Stimulated activated CD8-positive, alpha-beta memory T cell treated with anti-CD3 and anti-CD28 coated beads, Interleukin-7, amount 100 ng/mL, for 4 hours (primary cell): ENCODE results near the gene AXDND1.
"Not testable (repeated sequence)": the region's sequence is repeated elsewhere in the genome, so short reads cannot be mapped to it uniquely, and the experiment has no call there.

Source experiments
- DNase-seq, 2 donors: peaks; one replicate each; pipeline ENCODE4 v3.0.0-alpha.2; 2020; ENCODE audit warnings: low read depth in 2 of 2

AXDND1 gene

DNA sequence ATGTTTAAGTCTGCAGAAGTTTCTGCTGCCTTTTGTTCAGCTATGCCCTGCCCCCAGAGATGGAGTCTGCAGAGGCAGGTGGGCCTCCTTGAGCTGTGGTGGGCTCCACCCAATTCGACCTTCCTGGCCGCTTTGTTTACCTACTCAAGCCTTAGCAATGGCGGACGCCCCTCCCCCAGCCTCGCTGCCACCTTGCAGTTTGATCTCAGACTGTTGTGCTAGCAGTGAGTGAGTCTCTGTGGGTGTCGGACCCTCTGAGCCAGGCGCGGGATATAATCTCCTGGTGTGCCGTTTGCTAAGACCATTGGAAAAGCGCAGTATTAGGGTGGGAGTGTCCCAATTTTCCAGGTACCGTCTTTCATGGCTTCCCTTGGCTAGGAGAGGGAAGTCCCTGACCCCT, 99.9 kb downstream of the AXDND1 start:
- DNase-seq, result not testable (repeated sequence)

GRCh38 chr1:179474713-179475112, 108.9 kb downstream of the AXDND1 start:
- no peak for DNase-seq

- no peak for DNase-seq
Measured at GRCh38 chr1:179476484-179476883, 110.7 kb downstream of the AXDND1 start.

DNA sequence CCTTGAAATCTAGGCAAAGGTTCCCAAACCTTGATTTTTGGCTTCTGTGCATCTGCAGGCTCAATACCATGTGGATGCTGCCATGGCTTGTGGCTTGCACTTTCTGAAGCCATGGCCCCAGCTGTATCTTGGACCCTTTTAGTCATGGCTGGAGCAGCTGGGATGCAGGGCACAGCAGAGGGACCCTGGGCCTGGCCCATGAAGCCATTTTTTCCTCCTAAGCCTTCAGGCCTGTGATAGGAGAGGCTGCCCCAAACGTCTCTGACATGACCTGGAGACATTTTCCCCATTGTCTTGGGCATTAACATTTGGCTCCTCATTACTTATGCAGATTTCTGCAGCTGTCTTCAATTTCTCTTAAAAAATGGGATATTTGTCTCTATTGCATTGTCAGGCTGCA, 112.6 kb downstream of the AXDND1 start:
- DNase-seq, result no peak

DNA sequence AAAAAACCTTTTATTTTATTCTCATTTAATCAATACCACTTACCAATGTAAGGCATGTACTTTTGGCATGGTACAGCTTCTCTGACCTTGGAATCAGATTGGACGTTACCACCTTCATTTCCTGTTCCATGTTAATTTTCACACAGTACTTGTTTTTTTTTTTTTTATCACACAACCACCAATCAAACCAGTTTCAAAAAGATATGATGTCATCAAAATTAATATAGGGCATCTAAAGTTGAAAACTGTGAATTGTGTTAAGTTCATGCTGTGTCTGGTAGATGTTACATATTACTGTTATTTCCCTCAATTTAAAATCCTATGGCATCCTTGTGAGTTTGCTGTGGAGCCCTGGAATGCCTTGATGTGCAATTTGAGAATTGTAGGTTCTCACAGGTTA, 124.8 kb downstream of the AXDND1 start:
- DNase-seq, result no peak

- DNase-seq, result no peak
Measured at GRCh38 chr1:179493323-179493722, 127.6 kb downstream of the AXDND1 start.

DNA sequence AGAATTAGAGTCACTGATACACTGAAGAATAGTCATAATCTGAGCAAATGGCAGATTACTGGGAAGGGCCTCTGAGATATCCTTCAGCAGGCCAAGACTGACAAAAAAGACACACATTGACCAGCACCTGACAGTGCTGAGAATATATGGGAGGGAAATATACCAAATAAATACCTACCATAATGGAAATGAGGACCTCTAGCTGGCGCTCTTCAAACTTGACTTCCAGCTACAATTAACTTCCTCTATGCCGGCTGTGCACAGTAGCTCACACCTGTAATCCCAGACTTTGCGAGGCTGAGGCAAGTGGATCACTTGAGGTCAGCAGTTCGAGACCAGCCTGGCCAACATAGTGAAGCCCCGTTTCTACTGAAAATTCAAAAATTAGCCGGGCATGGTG, 140.4 kb downstream of the AXDND1 start:
- no peak for DNase-seq

GRCh38 chr1:179509384-179509783, 143.6 kb downstream of the AXDND1 start:
- DNase-seq, result no peak

DNA sequence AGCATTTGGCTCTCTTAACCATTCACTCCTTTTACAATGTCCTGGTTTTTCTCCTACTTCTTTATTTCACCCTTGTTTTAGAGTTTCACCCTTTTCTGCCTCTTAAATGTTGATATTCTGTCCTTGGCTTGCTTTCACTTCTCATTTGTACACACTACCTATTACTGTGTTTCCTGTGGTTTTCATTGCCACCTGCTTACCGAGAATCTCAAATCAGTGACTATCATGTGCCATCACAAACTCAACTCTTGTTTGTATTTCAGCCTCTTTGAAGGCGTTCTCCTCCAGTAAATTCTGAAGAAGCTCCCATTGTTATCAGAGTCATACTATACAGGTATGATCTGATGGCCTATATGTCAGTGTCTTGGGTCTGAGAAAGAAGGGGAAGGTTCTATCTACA, 144.3 kb downstream of the AXDND1 start:
- no peak for DNase-seq

- DNase-seq, result no peak
Measured at GRCh38 chr1:179516976-179517705, 151.4 kb downstream of the AXDND1 start.

DNA sequence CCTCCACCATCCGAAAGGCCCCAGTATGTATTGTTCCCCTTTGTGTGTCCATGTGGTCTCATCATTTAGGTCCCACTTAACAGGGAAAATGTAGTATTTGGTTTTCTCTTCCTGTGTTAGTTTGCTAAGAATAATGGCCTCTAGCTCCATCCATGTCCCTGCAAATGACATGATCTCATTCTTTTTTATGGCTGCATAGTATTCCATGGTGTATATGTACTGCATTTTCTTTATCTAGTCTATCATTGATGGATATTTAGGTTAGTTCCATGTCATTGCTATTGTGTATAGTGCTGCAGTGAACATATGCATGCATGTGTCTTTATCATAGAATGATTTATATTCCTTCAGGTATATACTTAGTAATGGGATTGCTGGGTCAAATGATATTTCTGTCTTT, 152.8 kb downstream of the AXDND1 start:
- DNase-seq, result not testable (repeated sequence)

GRCh38 chr1:179529482-179530195, 163.9 kb downstream of the AXDND1 start:
- DNase-seq, result no peak

DNA sequence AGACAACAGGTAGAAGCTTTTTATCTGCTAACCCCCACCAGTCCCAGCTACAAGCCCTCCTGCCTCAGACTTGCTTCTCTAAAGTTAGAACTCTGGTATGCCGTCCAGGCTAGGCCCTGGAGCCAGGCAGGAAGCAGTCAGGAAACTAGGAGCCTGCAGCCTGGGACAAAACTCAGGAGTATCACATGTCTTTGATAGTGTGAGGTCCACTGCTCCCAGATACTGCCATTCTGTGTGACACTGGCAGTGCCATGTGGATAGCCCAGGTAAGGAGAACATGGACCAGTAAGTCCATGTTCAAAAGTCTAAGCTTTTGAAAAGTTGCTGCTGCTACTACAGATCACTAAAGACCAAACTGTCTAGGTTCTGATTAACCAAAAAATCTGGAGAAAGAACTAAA, 164.6 kb downstream of the AXDND1 start:
- DNase-seq, result no peak

GRCh38 chr1:179541774-179542173, 176.0 kb downstream of the AXDND1 start:
- DNase-seq, result no peak

DNA sequence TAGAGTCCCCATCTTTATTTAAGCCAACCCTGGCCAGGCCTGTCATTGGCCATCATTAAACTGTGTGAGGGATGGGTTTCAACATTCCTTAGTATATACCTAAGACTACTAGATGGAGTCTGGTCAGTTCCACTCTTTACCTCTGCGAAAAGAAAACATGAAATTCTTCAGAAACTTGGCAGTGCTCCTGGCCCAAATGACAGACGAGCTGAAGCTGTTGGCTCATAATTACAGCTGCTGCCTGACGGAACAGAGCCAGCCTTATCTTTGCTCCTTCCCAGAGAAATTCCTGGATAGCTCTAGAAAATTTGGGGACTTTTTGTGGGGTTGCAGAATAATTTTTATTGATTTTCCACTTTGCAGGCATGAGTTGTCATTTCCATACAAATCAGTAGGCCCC, 179.6 kb downstream of the AXDND1 start:
- DNase-seq, result no peak

GRCh38 chr1:179547021-179547535, 181.3 kb downstream of the AXDND1 start:
- no peak for DNase-seq

DNA sequence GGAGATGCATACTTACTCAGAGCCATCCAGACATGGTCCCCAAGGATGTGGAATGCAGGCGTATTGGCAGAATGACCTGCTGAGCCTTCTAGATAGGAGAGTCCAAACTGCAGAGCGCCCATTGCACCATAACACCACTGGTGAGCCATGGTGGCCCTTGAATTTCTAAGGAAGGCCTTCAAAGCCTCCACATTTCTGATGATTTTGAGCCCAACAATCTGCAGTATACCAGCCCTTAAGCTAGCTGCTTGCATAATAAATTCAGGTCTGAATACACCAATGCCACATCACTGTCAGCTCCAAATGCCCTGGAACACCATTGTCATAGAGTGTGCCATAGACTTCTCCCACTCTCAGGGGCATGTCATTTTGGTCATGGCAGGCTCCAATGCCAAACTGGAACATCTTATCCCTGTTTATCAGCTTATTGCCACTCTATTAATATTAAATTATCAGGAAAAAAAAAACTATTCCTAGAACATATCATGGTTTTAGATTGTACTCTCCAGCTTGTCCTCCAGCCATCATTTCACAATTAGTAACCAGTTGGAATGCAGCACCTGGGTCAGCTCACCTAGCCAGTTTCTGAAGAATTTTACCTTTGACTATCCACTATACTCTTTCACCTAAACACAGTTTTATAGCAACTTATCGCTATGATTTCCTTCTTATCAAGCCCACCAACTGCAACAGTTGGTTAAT, 183.0 kb downstream of the AXDND1 start:
- DNase-seq, result no peak

DNA sequence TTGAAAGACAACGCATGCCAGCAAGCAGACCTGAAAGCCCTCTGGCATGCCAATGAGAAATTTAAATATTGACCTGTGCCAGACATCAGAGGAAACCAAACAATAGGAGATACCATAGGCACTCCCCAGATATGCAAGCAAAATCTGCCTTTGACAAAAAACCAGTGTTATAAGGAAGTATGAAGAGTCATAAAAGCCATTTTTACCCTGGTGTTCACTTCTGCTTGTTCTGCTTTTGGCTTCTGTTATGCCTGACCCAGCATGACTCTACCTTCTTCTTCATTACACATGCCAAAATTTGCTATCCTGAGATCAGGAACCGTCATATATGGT, 183.6 kb downstream of the AXDND1 start:
- DNase-seq, result no peak

DNA sequence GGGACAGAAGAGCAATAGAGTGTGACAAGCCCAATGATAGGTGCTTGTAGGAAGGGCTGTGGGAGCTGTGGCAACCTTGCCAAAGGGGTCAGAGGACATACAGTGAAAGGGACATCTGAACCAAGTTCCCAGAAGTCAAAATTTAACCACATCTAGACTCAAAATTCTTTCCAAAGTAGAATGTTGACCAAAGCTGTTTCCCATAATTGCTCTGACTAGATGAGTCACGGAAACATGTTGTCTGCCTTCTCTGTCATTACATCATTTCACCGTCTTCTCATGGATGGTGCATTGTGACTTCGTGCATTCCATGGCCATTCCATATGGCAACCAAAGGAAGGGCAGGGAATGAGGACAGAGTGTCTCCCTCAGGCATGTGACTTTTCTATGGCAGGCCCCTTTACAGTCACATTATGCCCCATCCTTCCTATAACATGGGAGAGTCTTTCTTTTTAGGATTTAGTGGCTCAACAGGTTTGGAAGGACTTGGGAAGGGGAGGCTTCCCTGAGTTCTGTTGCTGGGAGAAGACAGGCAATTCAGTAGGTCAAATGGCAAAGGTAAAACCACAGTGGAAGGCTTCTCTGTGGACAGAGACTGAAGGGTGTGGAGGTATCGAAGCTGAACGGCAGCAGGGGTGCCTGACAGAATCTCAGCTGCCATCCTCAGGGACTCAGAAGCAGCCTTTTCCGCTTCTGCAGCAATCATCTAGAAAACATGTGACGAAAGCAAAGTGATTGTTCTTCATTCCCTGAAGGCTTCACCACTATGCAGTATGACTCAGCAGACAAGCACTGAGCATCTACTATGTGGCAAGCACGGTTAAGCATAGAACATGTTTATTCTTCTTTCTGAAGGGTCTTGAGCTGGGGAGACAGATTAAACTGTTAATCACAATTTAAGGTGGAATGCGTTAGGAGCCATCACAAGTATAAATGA, 185.2 kb downstream of the AXDND1 start:
- DNase-seq, result no peak

GRCh38 chr1:179554427-179554826, 188.7 kb downstream of the AXDND1 start:
- no peak for DNase-seq

DNA sequence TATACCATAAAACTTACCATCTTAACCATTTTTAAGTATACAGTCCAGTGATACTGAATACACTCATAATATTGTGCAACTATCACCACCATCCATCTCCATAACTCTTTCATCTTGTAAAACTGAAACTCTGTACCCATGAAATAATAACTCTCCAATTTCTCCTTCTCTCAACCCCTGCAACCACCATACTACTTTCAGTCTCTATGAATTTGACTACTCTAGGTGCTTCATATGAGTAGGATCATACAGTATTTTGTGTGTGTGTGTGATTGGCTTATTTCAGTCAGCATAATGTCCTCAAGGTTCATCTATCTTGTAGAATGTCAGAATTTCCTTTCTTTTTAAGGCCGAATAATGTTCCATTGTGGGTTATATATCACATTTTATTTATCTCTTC, 192.3 kb downstream of the AXDND1 start:
- no peak for DNase-seq
